Activated CD4-positive, alpha-beta T cell treated with anti-CD3 and anti-CD28 coated beads for 24 hours (primary cell): ENCODE data around the gene PTPN18.
"Not testable (repeated sequence)": the region's sequence is repeated elsewhere in the genome, so short reads cannot be mapped to it uniquely, and the experiment has no call there.

Source experiments
- DNase-seq, 2 donors: peaks; one replicate each; pipeline ENCODE4 v3.0.0-alpha.2; 2020; ENCODE audit warnings: low read depth in 2 of 2

Gene PTPN18

GRCh38 chr2:130355578-130356431 lies at the start of gene PTPN18:
Gene PTPN18 (plus strand): TSS chr2:130356056. CDS start chr2:130356108, 52 bp downstream.
- no peak for DNase-seq

- DNase-seq = no peak
These were observed 48.0 kb upstream of the PTPN18 start for GRCh38 chr2:130307850-130308249.

- DNase-seq = no peak
These were observed 45.0 kb upstream of the PTPN18 start for GRCh38 chr2:130310881-130311280.

- no peak for DNase-seq
These were observed 42.0 kb upstream of the PTPN18 start for GRCh38 chr2:130313812-130314334.

- no peak for DNase-seq
These were observed 41.5 kb upstream of the PTPN18 start for GRCh38 chr2:130314377-130314776.

GRCh38 chr2:130316596-130316995 lies 39.3 kb upstream of the PTPN18 start:
- no peak for DNase-seq

- no peak for DNase-seq
These were observed 37.0 kb upstream of the PTPN18 start for GRCh38 chr2:130318906-130319305.

- no peak for DNase-seq
These were observed 36.3 kb upstream of the PTPN18 start for GRCh38 chr2:130319536-130319935.

- DNase-seq = no peak
These were observed 27.9 kb upstream of the PTPN18 start for GRCh38 chr2:130327703-130328527.

GRCh38 chr2:130328710-130329109 lies 27.1 kb upstream of the PTPN18 start:
- DNase-seq = no peak

GRCh38 chr2:130332271-130333073 lies 23.4 kb upstream of the PTPN18 start:
- peak; percentile 60 to 61 for DNase-seq

GRCh38 chr2:130333253-130333652 lies 22.6 kb upstream of the PTPN18 start:
- not testable (repeated sequence) for DNase-seq

GRCh38 chr2:130334026-130334425 lies 21.8 kb upstream of the PTPN18 start:
- DNase-seq = no peak

GRCh38 chr2:130335226-130335625 lies 20.6 kb upstream of the PTPN18 start:
- DNase-seq = no peak

- no peak for DNase-seq
These were observed 19.5 kb upstream of the PTPN18 start for GRCh38 chr2:130336150-130336876.

GRCh38 chr2:130336877-130337734 lies 18.8 kb upstream of the PTPN18 start:
- peak in 1 of 2 donors; percentile 54 for DNase-seq

- DNase-seq = no peak
These were observed 18.0 kb upstream of the PTPN18 start for GRCh38 chr2:130337735-130338325.

GRCh38 chr2:130338793-130339345 lies 17.0 kb upstream of the PTPN18 start:
- DNase-seq = no peak
